H1 (cell line): ENCODE data around the gene MT2A.

Source experiments
- JUND ChIP-seq: IDR thresholded peaks from 2 replicates; pipeline ENCODE4 v1.6.1; 2011; ENCODE audit warnings: mild to moderate bottlenecking, improper control_type of control experiment, low read length
- KDM5A ChIP-seq: fragments of 200-600 bp; IDR thresholded peaks from 2 replicates; pipeline ENCODE4 v1.7.1; 2012; ENCODE audit warnings: mild to moderate bottlenecking, low read length, inconsistent platforms, mixed read lengths
- POLR2A ChIP-seq, 2 experiments: IDR thresholded peaks; 1 replicate in 1 of 2; 2 replicates in 1 of 2; pipeline ENCODE4 v1.6.1; 2011; ENCODE audit warnings: low read depth in 2 of 2, low read length in 2 of 2, mild to moderate bottlenecking in 2 of 2; ENCODE audit errors: control extremely low read depth in 1 of 2
- POLR2AphosphoS5 ChIP-seq: IDR thresholded peaks from 2 replicates; pipeline ENCODE4 v1.6.1; 2011; ENCODE audit warnings: low read depth, low read length
- RFX5 ChIP-seq: IDR thresholded peaks from 2 replicates; pipeline ENCODE4 v1.6.1; 2011; ENCODE audit warnings: low read depth, low read length, improper control_type of control experiment, borderline replicate concordance
- RNF2 ChIP-seq: fragments of 200-900, 300-1000 bp; sonication (generic); IDR thresholded peaks from 2 replicates; pipeline ENCODE4 v1.7.1; 2016; ENCODE audit warnings: borderline replicate concordance, low read depth, mild to moderate bottlenecking, antibody characterized with exemption, low read length; ENCODE audit not compliant: poor library complexity, severe bottlenecking; ENCODE audit errors: missing control alignments
- SP2 ChIP-seq: IDR thresholded peaks from 2 replicates; pipeline ENCODE4 v1.6.1; 2012; ENCODE audit warnings: mild to moderate bottlenecking, low read length, inconsistent platforms
- TCF12 ChIP-seq: IDR thresholded peaks from 2 replicates; pipeline ENCODE4 v1.6.1; 2011; ENCODE audit warnings: low read depth, mild to moderate bottlenecking, low read length
- TF ChIP-seq, protein P1 (sequence below), 3 experiments: IDR thresholded peaks; 1 replicate in 2 of 3; 2 replicates in 1 of 3; pipeline versions ENCODE4 v1.5.1 to v1.6.1; 2011; ENCODE audit warnings: low read length in 3 of 3, mild to moderate bottlenecking in 3 of 3, inconsistent platforms in 2 of 3, low read depth in 1 of 3, moderate library complexity in 1 of 3; ENCODE audit not compliant: insufficient read depth in 1 of 3; ENCODE audit errors: control extremely low read depth in 1 of 3

DNA sequence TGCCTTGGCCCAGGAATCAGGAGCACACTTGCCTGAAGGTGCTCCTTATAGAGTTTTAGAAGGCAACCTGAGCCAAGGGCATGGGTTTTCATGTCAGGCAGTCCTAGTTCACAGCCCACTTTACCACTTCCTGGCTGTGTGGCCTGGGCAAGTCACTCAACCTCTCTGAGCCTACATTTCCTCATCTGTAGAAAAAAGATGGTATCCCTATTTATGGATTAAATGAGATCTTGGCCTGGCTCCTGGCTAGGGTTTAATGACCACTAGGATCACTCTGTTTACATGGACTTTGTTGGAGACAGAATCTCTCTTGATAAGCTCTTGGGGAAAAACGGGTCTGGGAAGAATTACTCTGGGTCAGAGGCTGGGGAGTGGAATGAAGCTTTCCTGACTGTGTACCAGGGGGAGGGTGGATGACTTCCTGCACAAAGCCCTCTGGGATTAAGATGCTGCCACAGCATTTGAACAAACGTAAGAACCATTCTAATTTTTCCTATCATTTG is 2.3 kb downstream of the MT2A start:
- TF ChIP-seq, protein P1, sequence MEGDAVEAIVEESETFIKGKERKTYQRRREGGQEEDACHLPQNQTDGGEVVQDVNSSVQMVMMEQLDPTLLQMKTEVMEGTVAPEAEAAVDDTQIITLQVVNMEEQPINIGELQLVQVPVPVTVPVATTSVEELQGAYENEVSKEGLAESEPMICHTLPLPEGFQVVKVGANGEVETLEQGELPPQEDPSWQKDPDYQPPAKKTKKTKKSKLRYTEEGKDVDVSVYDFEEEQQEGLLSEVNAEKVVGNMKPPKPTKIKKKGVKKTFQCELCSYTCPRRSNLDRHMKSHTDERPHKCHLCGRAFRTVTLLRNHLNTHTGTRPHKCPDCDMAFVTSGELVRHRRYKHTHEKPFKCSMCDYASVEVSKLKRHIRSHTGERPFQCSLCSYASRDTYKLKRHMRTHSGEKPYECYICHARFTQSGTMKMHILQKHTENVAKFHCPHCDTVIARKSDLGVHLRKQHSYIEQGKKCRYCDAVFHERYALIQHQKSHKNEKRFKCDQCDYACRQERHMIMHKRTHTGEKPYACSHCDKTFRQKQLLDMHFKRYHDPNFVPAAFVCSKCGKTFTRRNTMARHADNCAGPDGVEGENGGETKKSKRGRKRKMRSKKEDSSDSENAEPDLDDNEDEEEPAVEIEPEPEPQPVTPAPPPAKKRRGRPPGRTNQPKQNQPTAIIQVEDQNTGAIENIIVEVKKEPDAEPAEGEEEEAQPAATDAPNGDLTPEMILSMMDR (IDR thresholded peaks at IDR 0.05; ENCODE audit: control extremely low read depth in 1 of 3, insufficient read depth in 1 of 3, low read depth in 1 of 3, low read length in 3 of 3) = no peak
- TF ChIP-seq POLR2AphosphoS5 (no peak), RNF2 (no peak), KDM5A (no peak), JUND (no peak), RFX5 (no peak), SP2 (no peak), POLR2A (IDR thresholded peaks at IDR 0.05; ENCODE audit: control extremely low read depth in 1 of 2, low read depth in 2 of 2, low read length in 2 of 2) (no peak), TCF12 (no peak)
